ENCODE data around the gene TRHDE.

TRHDE gene

DNA sequence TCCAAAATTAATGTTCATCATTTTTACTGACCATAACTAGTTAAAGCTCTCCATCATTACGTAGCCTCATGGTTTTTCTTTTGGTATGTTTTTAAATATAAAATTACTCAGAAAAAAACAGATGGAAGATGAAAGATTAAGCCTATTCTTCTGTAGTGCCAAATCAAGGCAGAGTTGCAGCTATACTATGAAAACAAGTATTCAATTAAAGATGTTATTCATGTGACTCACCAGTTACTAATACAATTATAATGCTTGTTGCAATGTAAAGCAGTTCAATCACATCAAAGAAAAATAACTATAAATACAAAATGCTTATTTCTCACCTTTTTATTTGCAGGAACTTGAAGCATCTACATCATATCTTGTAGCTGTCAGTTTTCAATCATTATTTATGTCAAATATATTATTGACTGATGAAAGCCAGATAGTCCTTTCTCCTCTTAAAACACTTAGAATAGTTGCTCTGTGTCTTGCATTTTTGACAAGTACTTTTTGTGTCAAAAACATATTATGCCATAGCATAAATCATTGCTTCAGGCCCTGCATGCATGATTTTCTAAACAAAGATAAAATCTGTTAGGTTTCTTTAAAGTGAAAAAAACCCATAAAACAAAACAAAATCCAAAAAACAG, 36.0 kb upstream of the TRHDE start:
- Mint-ChIP-seq H3K4me1 (no peaks in the 10 kb centered on the region), H3K4me3 (no peak overlapping the region), H3K27me3 (ENCODE audit: low read depth, poor library complexity) (no peaks in the 10 kb centered on the region), H3K9me3 (no peaks in the 10 kb centered on the region), H3K36me3 (ENCODE audit: low read depth) (no peaks in the 10 kb centered on the region), H3K27ac (no peak overlapping the region)
- no peak for DNase-seq
- no peak for TF ChIP-seq CTCF (IDR thresholded peaks at IDR 0.05)

GRCh38 chr12:72241552-72241951, 30.6 kb upstream of the TRHDE start:
- H3K27ac Mint-ChIP-seq: no peak overlapping the region
- no peak for DNase-seq
- no peak overlapping the region for H3K4me3 Mint-ChIP-seq
- TF ChIP-seq CTCF (IDR thresholded peaks at IDR 0.05): no peak
- no peaks in the 10 kb centered on the region for H3K36me3 Mint-ChIP-seq (ENCODE audit: low read depth)
- H3K9me3 Mint-ChIP-seq: no peaks in the 10 kb centered on the region
- peaks cover 2% of the 10 kb centered on the region for H3K27me3 Mint-ChIP-seq (ENCODE audit: low read depth, poor library complexity)
- no peaks in the 10 kb centered on the region for H3K4me1 Mint-ChIP-seq

DNA sequence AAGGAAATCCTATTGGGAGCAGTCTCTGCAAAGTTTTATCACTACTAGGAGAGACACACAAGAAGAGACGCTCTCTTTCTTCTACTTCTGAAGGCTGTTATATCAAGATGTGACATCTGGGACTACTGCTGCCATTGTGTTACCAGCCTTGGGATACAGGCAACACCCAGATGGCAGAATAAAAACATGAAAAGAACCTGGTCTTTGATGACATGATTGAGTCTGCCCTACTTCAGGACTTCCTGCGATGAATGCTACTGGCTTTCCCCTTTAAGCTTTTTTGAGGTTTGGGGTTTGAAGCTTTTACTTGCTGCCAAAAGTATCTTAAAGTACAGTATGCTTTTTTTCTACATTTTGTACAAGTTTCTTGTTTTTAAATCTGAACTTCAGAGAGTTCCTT, 29.2 kb upstream of the TRHDE start:
- peaks cover 2% of the 10 kb centered on the region for H3K27me3 Mint-ChIP-seq (ENCODE audit: low read depth, poor library complexity)
- no peak for TF ChIP-seq CTCF (IDR thresholded peaks at IDR 0.05)
- no peak overlapping the region for H3K27ac Mint-ChIP-seq
- no peaks in the 10 kb centered on the region for H3K9me3 Mint-ChIP-seq
- DNase-seq: no peak
- H3K4me1 Mint-ChIP-seq: no peaks in the 10 kb centered on the region
- H3K4me3 Mint-ChIP-seq: no peak overlapping the region
- no peaks in the 10 kb centered on the region for H3K36me3 Mint-ChIP-seq (ENCODE audit: low read depth)

- no peak for TF ChIP-seq CTCF (IDR thresholded peaks at IDR 0.05)
- Mint-ChIP-seq H3K36me3 (ENCODE audit: low read depth) (no peaks in the 10 kb centered on the region), H3K4me3 (no peak overlapping the region), H3K4me1 (no peaks in the 10 kb centered on the region), H3K9me3 (no peaks in the 10 kb centered on the region), H3K27me3 (ENCODE audit: low read depth, poor library complexity) (peaks cover 2% of the 10 kb centered on the region), H3K27ac (no peak overlapping the region)
- DNase-seq: no peak
Observed at GRCh38 chr12:72246370-72246769, 25.8 kb upstream of the TRHDE start.

DNA sequence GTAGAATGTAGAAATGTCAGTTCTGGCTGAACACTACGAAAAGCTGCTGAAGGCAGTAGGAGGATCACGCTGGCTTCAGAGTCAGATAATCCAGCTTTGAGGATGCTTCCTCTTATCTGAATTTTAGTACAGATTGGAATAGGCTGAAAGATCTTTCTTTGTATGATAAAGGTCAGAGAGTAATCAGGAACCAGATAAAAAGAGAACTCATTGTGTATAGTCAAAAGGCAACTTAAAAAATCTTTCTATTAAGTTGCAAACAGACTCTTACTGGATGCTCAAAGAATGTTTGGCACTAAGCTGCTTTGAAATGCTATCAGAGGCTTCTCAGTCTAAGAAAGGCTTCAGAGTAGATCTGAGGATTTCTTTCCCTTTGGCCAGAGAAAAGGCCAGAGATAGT, 21.8 kb upstream of the TRHDE start:
- no peak for DNase-seq
- no peaks in the 10 kb centered on the region for H3K9me3 Mint-ChIP-seq
- H3K4me1 Mint-ChIP-seq: no peaks in the 10 kb centered on the region
- H3K4me3 Mint-ChIP-seq: no peak overlapping the region
- no peaks in the 10 kb centered on the region for H3K36me3 Mint-ChIP-seq (ENCODE audit: low read depth)
- TF ChIP-seq CTCF (IDR thresholded peaks at IDR 0.05): no peak
- H3K27me3 Mint-ChIP-seq (ENCODE audit: low read depth, poor library complexity): no peaks in the 10 kb centered on the region
- no peak overlapping the region for H3K27ac Mint-ChIP-seq

- Mint-ChIP-seq H3K36me3 (ENCODE audit: low read depth) (no peaks in the 10 kb centered on the region), H3K9me3 (no peaks in the 10 kb centered on the region), H3K4me3 (no peak overlapping the region), H3K27me3 (ENCODE audit: low read depth, poor library complexity) (peaks cover 3% of the 10 kb centered on the region), H3K4me1 (no peaks in the 10 kb centered on the region), H3K27ac (no peak overlapping the region)
- DNase-seq: no peak
- TF ChIP-seq CTCF (IDR thresholded peaks at IDR 0.05): no peak
Observed at GRCh38 chr12:72256725-72257124, 15.4 kb upstream of the TRHDE start.

Measured in nephron progenitor cell (in vitro differentiated cells).